HG03025 (cell line): Measurements from ENCODE around the gene NFIB.

ENCODE experiments used
- ATAC-seq: cut with Tn5 transposase; IDR thresholded peaks from one replicate; pipeline ENCODE4 v1.9.1; 2021; ENCODE audit warnings: mild to moderate bottlenecking, moderate library complexity; ENCODE audit not compliant: unreplicated experiment, low FRiP score

NFIB gene

GRCh38 chr9:14136047-14136635 lies 177.8 kb downstream of the NFIB start:
- no peak for ATAC-seq

GRCh38 chr9:14135421-14135820 lies 178.5 kb downstream of the NFIB start:
- no peak for ATAC-seq

GRCh38 chr9:14133394-14133793 lies 180.5 kb downstream of the NFIB start:
- no peak for ATAC-seq

- no peak for ATAC-seq
Measured at GRCh38 chr9:14132775-14133174, 181.2 kb downstream of the NFIB start.

- no peak for ATAC-seq
Measured at GRCh38 chr9:14131356-14132088, 182.4 kb downstream of the NFIB start.

GRCh38 chr9:14127656-14128055 lies 186.3 kb downstream of the NFIB start:
- ATAC-seq: no peak

GRCh38 chr9:14119694-14120514 lies 194.0 kb downstream of the NFIB start:
- no peak for ATAC-seq

GRCh38 chr9:14112226-14112625 lies 201.7 kb downstream of the NFIB start:
- ATAC-seq: no peak

GRCh38 chr9:14111696-14112095 lies 202.2 kb downstream of the NFIB start:
- ATAC-seq: no peak

GRCh38 chr9:14107977-14108376 lies 206.0 kb downstream of the NFIB start:
- ATAC-seq: no peak

GRCh38 chr9:14107495-14107894 lies 206.4 kb downstream of the NFIB start:
- no peak for ATAC-seq

GRCh38 chr9:14106699-14107098 lies 207.2 kb downstream of the NFIB start:
- ATAC-seq: no peak

- no peak for ATAC-seq
Measured at GRCh38 chr9:14104496-14104895, 209.4 kb downstream of the NFIB start.

GRCh38 chr9:14103115-14103514 lies 210.8 kb downstream of the NFIB start:
- ATAC-seq: no peak

- ATAC-seq: no peak
Measured at GRCh38 chr9:14099737-14100136, 214.2 kb downstream of the NFIB start.

GRCh38 chr9:14098486-14099180 lies 215.3 kb downstream of the NFIB start:
- no peak for ATAC-seq

- no peak for ATAC-seq
Measured at GRCh38 chr9:14097666-14098415, 216.1 kb downstream of the NFIB start.

GRCh38 chr9:14097215-14097614 lies 216.7 kb downstream of the NFIB start:
- no peak for ATAC-seq

- ATAC-seq: no peak
Measured at GRCh38 chr9:14096258-14096922, 217.6 kb downstream of the NFIB start.

GRCh38 chr9:14095277-14095676 lies 218.7 kb downstream of the NFIB start:
- no peak for ATAC-seq
